ENCODE measurements around the gene RBPJL.
"Not testable (repeated sequence)": the region's sequence is repeated elsewhere in the genome, so short reads cannot be mapped to it uniquely, and the experiment has no call there.

RBPJL gene

DNA sequence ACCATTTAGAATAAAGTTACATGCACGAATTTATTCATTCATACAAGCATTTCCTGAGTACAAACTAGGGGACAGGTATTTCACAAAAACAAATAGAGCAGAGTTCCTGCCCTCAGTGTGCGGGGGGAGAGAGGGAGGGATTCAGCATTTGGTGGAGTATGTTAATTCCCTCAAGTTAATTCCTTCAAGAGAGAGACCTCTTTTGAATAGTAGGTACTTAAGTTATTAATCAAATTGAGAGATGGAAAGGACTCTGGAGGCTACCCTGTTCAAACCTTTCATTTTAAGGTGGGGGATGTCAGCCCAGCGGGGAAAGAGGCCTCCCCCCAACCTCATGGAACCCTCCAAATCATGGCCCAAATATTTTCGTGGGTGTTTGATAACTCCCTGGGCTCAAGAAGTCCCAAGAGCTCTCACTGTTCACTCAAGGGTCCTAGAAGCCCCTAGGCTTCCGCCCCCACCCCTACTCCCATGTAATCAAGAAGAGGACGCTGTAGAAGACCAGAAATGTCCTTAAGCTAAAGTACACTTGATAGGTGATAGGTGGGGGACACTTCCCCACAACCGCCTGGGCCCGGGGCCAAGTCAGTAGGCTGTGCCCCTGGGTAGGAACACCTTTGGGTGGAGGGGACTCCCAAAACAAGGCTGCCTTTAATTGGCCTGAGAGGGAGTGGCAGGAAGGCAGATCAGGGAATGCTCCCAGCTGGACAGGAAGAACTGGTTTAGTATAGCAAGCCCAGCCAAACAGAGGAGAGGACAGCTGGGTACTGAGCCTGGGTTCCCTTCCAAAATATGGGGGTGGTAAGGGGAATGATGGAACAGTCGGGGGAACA lies 38.7 kb downstream of the RBPJL start:
- DNase-seq: no peak

GRCh38 chr20:45346291-45346718 lies 39.7 kb downstream of the RBPJL start:
- no peak for DNase-seq

GRCh38 chr20:45346851-45347250 lies 40.2 kb downstream of the RBPJL start:
- DNase-seq: no peak

- DNase-seq: no peak
These were observed 40.8 kb downstream of the RBPJL start for GRCh38 chr20:45347297-45347935.

- DNase-seq: peak; percentile 48
These were observed 41.5 kb downstream of the RBPJL start, which contains the start of gene SDC4 for GRCh38 chr20:45347936-45348778. SDC4 (minus strand) TSS chr20:45348424; CDS start chr20:45348384, 40 bp downstream.

- DNase-seq: no peak
These were observed 43.6 kb downstream of the RBPJL start for GRCh38 chr20:45350217-45350616.

- DNase-seq: not testable (repeated sequence)
These were observed 44.2 kb downstream of the RBPJL start for GRCh38 chr20:45350795-45351194.

GRCh38 chr20:45352729-45353128 lies 46.1 kb downstream of the RBPJL start:
- no peak for DNase-seq

DNA sequence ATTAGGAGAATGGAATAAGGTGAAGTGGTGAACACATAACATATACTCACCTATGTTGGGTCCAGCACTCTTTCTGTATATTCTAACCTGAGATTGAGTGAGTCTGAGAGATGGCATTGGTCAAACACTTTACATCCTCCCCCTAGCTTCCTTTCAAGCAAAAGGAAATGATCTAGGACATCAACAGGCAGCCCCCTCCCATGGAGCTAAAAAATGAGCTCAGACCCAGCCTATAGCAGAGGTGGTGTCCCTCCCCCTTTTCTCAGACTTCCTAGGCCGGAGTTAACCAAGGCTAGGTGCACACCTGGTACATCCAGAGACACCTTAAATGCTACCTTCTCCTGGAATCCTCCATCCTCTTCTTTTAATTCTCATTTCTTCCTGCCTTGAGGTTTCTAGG lies 47.1 kb downstream of the RBPJL start:
- DNase-seq: no peak

- DNase-seq: no peak
These were observed 48.0 kb downstream of the RBPJL start for GRCh38 chr20:45354423-45355208.

DNA sequence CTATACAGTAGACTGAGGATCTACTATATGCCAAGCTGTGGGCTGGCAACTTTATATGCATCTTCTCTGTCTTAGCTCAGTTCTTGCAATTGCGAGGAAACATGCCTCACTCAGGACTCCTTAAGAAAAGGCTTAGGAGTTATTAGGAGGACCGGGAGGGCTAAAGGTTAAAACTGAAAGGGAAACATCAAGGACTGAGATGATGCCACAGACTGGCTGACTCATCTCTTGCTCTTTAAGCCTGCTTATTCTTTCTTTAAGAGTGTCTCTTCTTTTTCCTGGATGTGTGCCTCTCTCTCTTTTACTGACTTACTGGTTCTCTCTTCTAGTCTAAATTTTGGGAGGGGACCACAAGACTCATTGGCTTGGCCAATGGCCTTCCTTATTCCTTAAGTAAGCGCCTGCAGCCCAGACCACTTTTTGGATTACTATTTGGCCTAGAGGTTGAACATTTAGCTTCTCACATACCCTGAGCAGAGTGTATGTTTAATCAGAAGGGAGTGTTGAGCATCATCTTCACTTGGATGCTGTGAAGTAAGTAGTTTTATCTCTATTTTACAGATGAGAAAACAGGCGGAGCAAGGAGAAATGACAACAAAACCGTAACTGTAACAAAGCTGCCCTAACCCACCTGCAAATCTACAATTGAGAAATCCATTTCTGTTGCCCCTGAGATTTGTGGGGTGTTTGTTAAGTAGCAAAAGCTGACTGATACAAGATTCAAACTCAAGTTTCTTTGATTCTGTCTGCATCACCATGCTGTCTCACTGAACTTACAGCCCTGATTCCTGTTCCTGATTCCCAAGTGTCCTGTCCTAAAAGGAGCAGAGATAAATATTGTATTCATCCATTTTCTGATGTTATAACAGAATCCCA lies 48.8 kb downstream of the RBPJL start:
- no peak for DNase-seq

GRCh38 chr20:45358282-45359068 lies 51.8 kb downstream of the RBPJL start:
- no peak for DNase-seq

- DNase-seq: no peak
These were observed 52.4 kb downstream of the RBPJL start for GRCh38 chr20:45359069-45359405.

- no peak for DNase-seq
These were observed 52.9 kb downstream of the RBPJL start for GRCh38 chr20:45359406-45360148.

GRCh38 chr20:45361793-45362192 lies 55.2 kb downstream of the RBPJL start:
- no peak for DNase-seq

GRCh38 chr20:45362804-45363610 lies 56.4 kb downstream of the RBPJL start, which contains the start of gene SYS1:
SYS1 (plus strand) TSS chr20:45363156; CDS start chr20:45363532, 376 bp downstream.
- peak; percentile 99 for DNase-seq

DNA sequence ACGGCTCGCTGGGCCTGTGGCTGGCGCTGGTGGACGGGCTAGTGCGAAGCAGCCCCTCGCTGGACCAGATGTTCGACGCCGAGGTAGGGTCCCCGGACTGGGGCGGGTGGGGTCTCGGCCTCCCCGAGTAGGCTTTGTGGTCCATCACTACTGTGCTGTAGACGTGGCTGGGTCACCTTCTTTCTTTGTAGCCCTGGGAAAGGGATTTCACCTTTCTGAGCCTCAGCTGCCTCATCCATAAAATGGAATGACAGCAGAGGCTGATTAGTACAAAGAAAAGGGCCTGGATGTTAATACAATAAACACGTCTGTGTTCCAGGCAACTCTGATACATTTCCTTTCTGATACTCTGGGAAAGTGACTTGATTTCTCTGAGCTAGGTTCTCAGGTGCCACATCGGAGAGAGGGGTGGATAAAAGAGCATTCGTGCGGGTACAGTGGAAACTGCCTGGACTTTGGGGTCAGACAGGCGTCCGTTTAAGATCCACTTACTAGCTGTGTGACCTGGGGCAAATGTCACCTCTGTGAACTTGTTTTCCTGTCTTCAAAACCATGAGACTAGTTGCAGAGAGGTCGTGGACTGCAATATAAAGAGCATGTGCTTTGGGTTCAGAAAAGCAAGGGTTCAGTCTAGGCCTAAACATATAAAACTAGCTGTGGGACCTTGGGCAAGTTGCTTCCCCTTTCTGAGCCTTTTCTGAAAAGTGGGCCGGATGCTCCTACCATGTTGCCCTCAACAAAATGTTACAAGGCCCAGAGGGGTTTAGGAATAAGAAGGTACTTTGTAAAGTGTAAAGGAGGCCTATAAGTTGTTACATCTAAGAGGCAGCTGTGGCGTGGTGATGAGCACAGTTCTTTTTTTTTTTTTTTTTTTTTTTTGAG lies 57.2 kb downstream of the RBPJL start:
- DNase-seq: no peak

GRCh38 chr20:45365444-45365970 lies 58.9 kb downstream of the RBPJL start:
- DNase-seq: no peak
